GM21390 (cell line): ENCODE data around the gene SCP2.

Experiments
- ATAC-seq: cut with Tn5 transposase; IDR thresholded peaks from one replicate; pipeline ENCODE4 v1.9.1; 2021; ENCODE audit not compliant: unreplicated experiment

Gene SCP2

DNA sequence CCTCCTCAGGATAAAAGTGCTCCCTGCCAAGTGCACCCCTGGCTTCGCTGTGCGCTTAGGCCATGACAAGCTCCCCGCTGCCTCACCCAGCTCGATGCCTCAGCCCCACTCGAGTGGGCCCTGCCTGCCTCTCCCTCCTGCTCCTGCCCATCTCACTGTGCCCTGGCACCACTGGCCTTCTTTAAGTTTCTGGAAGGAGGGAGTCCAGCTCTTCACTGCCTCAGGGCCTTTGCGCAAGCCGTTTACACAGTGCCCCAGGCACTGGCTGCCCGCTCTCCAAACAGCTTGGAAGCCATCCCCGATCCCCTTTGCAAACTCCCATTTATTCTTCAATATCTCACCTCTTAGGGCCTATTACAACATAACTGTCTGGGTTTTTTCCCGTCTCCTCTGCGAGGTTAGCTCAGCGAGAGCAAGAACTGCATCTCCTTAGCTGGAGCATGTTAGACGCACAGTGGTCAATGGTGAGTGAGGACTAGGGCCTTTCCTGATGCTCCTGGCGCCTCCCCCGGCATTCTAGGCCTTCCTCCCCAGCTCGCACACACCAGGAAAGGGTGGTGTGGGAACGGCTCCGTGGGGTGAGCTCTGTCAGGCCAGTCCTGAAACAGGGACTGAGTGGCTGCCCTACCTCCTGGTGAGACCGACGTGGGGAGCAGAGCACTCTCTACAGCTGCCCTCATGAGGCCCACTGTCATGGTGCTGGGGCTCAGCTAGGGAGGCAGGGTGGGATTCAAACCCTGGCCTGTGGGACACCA, 166.9 kb downstream of the SCP2 start:
- no peak for ATAC-seq

GRCh38 chr1:53094533-53094919, 167.4 kb downstream of the SCP2 start:
- ATAC-seq, result no peak
